ENCODE results near the gene SMARCD3.

The SMARCD3 gene

DNA sequence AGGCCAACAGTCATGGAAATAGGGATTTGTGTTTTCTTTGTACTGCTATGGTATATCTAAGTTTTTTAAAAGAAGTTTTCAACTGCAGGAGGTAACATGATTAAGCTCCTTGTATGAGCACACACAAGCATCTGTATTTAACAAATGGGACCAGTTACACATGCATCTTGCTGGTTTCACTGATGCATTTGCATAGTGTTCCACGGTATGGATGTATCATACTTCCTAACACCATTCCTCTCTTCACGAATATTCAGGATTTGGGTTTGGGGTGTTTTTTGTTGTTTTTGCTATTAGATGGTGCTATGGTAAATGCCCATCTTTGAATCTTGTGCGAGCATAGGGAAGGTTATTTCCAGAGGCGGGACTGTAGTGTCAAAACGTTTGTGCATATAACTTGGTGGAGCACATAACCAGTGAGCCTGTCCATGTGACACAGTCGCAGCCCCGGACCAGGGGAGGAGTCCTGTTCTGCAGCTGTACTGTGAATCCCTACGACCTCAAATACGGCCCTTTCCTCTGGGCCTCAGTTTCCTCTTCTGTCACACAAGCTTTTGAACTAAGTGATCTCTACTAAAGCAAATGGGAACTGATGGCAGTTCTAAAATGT is 40.1 kb downstream of the SMARCD3 start:
- DNase-seq (ENCODE audit: low read depth): no peak
- TF ChIP-seq, protein P1, sequence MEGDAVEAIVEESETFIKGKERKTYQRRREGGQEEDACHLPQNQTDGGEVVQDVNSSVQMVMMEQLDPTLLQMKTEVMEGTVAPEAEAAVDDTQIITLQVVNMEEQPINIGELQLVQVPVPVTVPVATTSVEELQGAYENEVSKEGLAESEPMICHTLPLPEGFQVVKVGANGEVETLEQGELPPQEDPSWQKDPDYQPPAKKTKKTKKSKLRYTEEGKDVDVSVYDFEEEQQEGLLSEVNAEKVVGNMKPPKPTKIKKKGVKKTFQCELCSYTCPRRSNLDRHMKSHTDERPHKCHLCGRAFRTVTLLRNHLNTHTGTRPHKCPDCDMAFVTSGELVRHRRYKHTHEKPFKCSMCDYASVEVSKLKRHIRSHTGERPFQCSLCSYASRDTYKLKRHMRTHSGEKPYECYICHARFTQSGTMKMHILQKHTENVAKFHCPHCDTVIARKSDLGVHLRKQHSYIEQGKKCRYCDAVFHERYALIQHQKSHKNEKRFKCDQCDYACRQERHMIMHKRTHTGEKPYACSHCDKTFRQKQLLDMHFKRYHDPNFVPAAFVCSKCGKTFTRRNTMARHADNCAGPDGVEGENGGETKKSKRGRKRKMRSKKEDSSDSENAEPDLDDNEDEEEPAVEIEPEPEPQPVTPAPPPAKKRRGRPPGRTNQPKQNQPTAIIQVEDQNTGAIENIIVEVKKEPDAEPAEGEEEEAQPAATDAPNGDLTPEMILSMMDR (conservative IDR thresholded peaks at IDR 0.05; ENCODE audit: low read depth, low read length): no peak
- no peak overlapping the region for H3K4me3 ChIP-seq (ENCODE audit: low read length)

DNA sequence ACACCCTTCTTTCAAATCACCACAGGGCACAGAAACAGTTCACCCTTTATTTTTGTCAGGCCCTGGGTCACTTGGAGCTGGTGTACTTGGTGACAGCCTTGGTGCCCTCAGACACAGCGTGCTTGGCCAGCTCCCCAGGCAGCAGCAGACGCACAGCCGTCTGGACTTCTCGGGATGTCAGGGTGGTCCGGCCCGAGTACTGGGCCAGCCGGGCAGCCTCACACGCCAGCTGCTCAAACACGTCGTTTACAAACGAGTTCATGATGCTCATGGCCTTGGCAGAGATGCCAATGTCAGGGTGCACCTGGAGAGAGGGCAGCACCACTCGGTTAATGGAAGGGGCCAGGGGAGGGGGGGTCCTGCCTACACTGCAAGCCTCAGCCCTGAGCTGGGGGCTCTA is 40.7 kb downstream of the SMARCD3 start:
- TF ChIP-seq, protein P1 (conservative IDR thresholded peaks at IDR 0.05; ENCODE audit: low read depth, low read length): no peak
- no peak for DNase-seq (ENCODE audit: low read depth)

DNA sequence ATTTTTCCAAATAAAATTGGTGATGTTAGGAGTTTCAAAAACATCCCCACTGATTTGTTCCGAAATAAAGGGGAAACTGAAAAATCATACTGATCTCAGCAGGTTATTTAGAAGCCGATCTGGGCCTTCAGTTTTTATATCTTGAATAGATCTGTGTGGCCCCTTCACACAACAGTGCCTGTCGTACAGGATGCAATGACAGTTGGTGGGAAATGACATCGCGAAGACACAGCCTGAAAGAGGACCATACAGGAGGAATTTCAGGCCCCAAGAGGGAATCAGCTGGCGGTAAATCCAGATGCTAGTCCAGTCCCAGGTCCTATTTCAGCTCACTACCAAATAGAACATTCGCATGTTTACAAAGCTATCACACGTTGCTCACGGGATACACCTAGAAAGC is 41.2 kb downstream of the SMARCD3 start:
- TF ChIP-seq, protein P1 (conservative IDR thresholded peaks at IDR 0.05; ENCODE audit: low read depth, low read length): no peak
- no peak overlapping the region for H3K4me3 ChIP-seq (ENCODE audit: low read length)
- DNase-seq (ENCODE audit: low read depth): no peak

More for the DNA sequence above, 40.7 kb downstream of the SMARCD3 start:
- no peak overlapping the region for H3K4me3 ChIP-seq (ENCODE audit: low read length)

DNA sequence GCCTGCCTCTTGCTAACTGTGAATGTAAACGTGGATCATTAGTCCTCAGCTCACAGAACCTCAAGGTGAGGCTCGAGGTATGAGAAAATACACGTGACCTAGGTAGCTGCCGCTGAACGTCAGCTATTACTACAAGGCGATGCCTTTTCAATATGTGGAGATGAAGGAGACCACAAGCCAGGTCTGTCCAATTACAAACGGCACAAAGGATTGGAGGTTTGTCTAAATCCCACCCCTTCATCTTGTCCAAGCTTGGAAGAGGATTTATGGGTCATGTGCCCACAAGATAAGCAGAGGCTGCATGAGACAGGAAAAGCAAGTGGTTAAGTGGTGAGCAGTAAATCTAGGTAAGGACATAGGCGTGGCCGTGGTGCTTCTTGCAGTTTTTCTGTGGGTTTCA is 41.6 kb downstream of the SMARCD3 start:
- no peak overlapping the region for H3K4me3 ChIP-seq (ENCODE audit: low read length)
- peak; percentile 2 for DNase-seq (ENCODE audit: low read depth)
- TF ChIP-seq, protein P1 (conservative IDR thresholded peaks at IDR 0.05; ENCODE audit: low read depth, low read length): no peak

DNA sequence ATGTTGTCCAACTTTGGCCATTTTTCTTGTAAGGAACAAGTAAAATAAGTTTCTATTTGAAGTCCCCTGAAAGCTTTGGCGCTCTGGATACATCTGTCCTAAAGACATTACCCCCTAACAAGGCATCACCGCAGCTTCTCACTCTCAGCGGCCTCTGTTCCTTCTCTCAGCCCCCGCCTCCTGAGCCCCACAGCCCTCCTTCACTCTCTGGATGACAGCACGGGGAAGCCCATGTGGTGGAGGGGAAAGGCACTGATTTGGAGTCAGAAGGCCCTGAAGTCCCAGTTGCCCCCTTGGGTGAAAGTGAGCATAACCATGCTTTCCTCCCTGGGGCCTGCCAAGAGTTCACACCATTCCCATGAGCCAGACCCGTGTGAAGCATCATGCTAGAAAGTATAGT is 42.8 kb downstream of the SMARCD3 start:
- no peak for DNase-seq (ENCODE audit: low read depth)
- TF ChIP-seq, protein P1 (conservative IDR thresholded peaks at IDR 0.05; ENCODE audit: low read depth, low read length): no peak
- H3K4me3 ChIP-seq (ENCODE audit: low read length): no peak overlapping the region

DNA sequence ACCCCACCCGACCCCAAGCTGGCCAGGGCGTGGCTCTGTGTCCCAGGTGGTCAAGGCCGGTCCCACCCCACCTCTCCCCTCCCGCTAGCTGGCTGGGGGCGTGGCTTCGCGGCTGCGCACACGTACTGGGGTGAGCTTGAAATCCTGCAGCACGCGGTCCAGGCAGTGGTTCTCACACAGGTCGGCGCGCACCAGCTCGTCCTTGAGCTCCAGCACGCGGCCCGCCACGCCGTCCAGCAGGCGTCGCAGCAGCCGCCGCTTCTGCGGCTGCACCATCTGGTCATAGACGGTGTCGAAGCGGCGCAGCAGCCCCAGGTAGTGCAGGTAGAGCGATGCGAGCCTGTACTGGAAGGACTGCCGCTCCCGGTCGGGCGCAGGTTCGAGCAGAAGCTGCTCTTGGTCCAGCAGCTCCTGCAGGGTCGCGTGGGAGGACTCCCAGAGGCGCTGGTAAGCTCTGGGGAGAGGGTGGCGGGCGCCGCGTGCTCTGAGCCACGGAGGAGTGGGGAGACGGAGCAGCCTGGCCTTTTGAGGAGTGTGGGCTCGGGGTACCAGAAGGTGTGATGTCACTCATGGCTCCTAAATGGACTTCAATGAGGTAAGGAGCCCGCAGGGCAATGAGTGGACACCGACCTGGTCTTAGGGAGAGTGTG is 44.0 kb downstream of the SMARCD3 start:
- no peak for DNase-seq (ENCODE audit: low read depth)
- TF ChIP-seq, protein P1 (conservative IDR thresholded peaks at IDR 0.05; ENCODE audit: low read depth, low read length): no peak
- H3K4me3 ChIP-seq (ENCODE audit: low read length): no peak overlapping the region

DNA sequence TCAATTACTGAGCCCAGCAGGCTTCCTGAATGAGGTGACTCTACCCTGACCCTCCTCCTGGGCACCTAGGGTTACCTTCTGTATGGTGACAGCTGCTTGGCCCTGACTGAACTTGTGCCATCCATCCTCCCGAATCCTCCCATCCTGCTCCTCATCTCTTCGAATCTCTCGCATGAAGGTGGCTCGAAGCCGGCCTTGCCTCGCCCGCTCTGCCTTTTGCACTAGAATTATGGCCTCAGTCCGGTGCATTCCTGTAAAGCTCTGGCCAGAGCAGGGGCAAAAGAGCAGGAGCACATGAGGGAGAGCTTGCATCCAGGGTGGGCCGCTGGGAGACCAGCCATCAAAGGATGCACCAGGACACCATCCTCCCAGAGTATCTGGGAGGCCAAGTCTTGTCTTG is 45.7 kb downstream of the SMARCD3 start:
- no peak overlapping the region for H3K4me3 ChIP-seq (ENCODE audit: low read length)
- TF ChIP-seq, protein P1 (conservative IDR thresholded peaks at IDR 0.05; ENCODE audit: low read depth, low read length): no peak
- no peak for DNase-seq (ENCODE audit: low read depth)
